Progenitor cell of endocrine pancreas (in vitro differentiated cells): ENCODE measurements around the gene SEMA3D. TPM values are rescaled to one million over a fixed set of nuclear protein-coding genes. Genes with fewer than 3 reads are reported as not detected.

Source experiments
- DNase-seq: peaks from one replicate; pipeline ENCODE4 v3.0.0; 2021; ENCODE audit warnings: low spot score; ENCODE audit not compliant: unreplicated experiment
- H3K27ac Mint-ChIP-seq: 2 replicates; pipeline ENCODE4 v1.8.0; 2021; ENCODE audit warnings: mild to moderate bottlenecking, moderate library complexity, mixed read lengths
- H3K27me3 Mint-ChIP-seq: 2 replicates; pipeline ENCODE4 v1.8.0; 2021; ENCODE audit warnings: mixed read lengths
- H3K36me3 Mint-ChIP-seq: 2 replicates; pipeline ENCODE4 v1.8.0; 2022; ENCODE audit warnings: mixed read lengths; ENCODE audit not compliant: insufficient read depth
- H3K4me1 Mint-ChIP-seq: 2 replicates; pipeline ENCODE4 v1.8.0; 2021; ENCODE audit warnings: low read depth, mixed read lengths
- H3K4me3 Mint-ChIP-seq: 2 replicates; pipeline ENCODE4 v1.8.0; 2021; ENCODE audit warnings: low read depth, mild to moderate bottlenecking, moderate library complexity, mixed read lengths
- H3K9me3 Mint-ChIP-seq: 2 replicates; pipeline ENCODE4 v1.8.0; 2021; ENCODE audit warnings: low read depth, mixed read lengths
- CTCF ChIP-seq: fragments of 200-600 bp; sonication (generic); IDR thresholded peaks from one replicate; pipeline ENCODE4 v1.5.0; 2021; ENCODE audit warnings: antibody characterized with exemption, mild to moderate bottlenecking; ENCODE audit not compliant: unreplicated experiment
- total RNA-seq: library from RNA; stranded (reverse); gene quantifications from 2 replicates; pipeline ENCODE4 v1.2.1, GENCODE V29; 2021

The SEMA3D gene
- total RNA-seq, 1 donor from 2014 or later, result 27.9 TPM

GRCh38 chr7:84948634-84949033 lies 238.2 kb downstream of the SEMA3D start:
- no peak for TF ChIP-seq CTCF
- no peak for DNase-seq
- no peak overlapping the region for H3K27ac Mint-ChIP-seq
- H3K36me3 Mint-ChIP-seq, result no peaks in the 10 kb centered on the region
- H3K4me3 Mint-ChIP-seq, result no peak overlapping the region
- peaks cover 10% of the 10 kb centered on the region for H3K4me1 Mint-ChIP-seq
- H3K9me3 Mint-ChIP-seq, result peaks cover 4% of the 10 kb centered on the region
- no peaks in the 10 kb centered on the region for H3K27me3 Mint-ChIP-seq

GRCh38 chr7:84946549-84946948 lies 240.3 kb downstream of the SEMA3D start:
- no peak for DNase-seq
- Mint-ChIP-seq H3K27ac (no peak overlapping the region), H3K27me3 (no peaks in the 10 kb centered on the region), H3K4me1 (peaks cover 2% of the 10 kb centered on the region), H3K4me3 (no peak overlapping the region), H3K9me3 (peaks cover 4% of the 10 kb centered on the region), H3K36me3 (no peaks in the 10 kb centered on the region)
- no peak for TF ChIP-seq CTCF
